ENCODE data around the gene DPP7. TPM values are rescaled to one million over a fixed set of nuclear protein-coding genes. Genes with fewer than 3 reads are reported as not detected.

The DPP7 gene
- total and polyA plus RNA-seq, 9 of the 15 experiments (the other 6 are each of a cell fraction or from before 2014, with no cell fraction given): 0.99 to 365 (median 132) TPM

- TF ChIP-seq ZBTB2 (IDR thresholded peaks at IDR 0.05): no peak
- TF ChIP-seq ELF1 (tag; IDR thresholded peaks at IDR 0.05): no peak
- TF ChIP-seq SREBF2 (CRISPR knock-in tag; IDR thresholded peaks at IDR 0.05): no peak
- TF ChIP-seq ATF2 (CRISPR knock-in tag; IDR thresholded peaks at IDR 0.05): no peak
- TF ChIP-seq ESRRA (IDR thresholded peaks at IDR 0.05; ENCODE audit: borderline replicate concordance, low read depth): peak; percentile 97
- no peak for TF ChIP-seq NR2C2 (CRISPR knock-in tag; IDR thresholded peaks at IDR 0.05)
- peak; percentile 61; the same call in 1 of the 2 replicates for TF ChIP-seq NR2C2 (tag; IDR thresholded peaks at IDR 0.05)
- TF ChIP-seq ZNF551 (CRISPR knock-in tag; IDR thresholded peaks at IDR 0.05): no peak
- TF ChIP-seq E4F1 (CRISPR knock-in tag; IDR thresholded peaks at IDR 0.05; ENCODE audit: borderline replicate concordance): no peak
- TF ChIP-seq KDM1A (IDR thresholded peaks at IDR 0.05): no peak
- TF ChIP-seq HNRNPUL1 (IDR thresholded peaks at IDR 0.05; ENCODE audit: low read length): no peak
- no peak for TF ChIP-seq BMI1 (IDR thresholded peaks at IDR 0.05; ENCODE audit: low read length)
- TF ChIP-seq MAFG (tag; conservative IDR thresholded peaks at IDR 0.05): no peak
- peak; percentile 91 for TF ChIP-seq ZNF766 (CRISPR knock-in tag; conservative IDR thresholded peaks at IDR 0.05)
- no peak for TF ChIP-seq MEF2A (IDR thresholded peaks at IDR 0.05; ENCODE audit: control insufficient read depth, low read depth, low read length)
- TF ChIP-seq WHSC1 (IDR thresholded peaks at IDR 0.05; ENCODE audit: low read length): no peak
- no peak for TF ChIP-seq POLR2AphosphoS2 (IDR thresholded peaks at IDR 0.05; ENCODE audit: low read length)
- no peak for TF ChIP-seq KHSRP (IDR thresholded peaks at IDR 0.05)
- peak; percentile 5; the same call in 1 of the 2 replicates for TF ChIP-seq ZNF592 (IDR thresholded peaks at IDR 0.05)
Measured at GRCh38 chr9:137075275-137075775, 39.2 kb downstream of the DPP7 start (continued).

Data from K562 (cell line).